Measurements from ENCODE around the gene MAOA.
"Not testable (repeated sequence)": the region's sequence is repeated elsewhere in the genome, so short reads cannot be mapped to it uniquely, and the experiment has no call there.

The MAOA gene

DNA sequence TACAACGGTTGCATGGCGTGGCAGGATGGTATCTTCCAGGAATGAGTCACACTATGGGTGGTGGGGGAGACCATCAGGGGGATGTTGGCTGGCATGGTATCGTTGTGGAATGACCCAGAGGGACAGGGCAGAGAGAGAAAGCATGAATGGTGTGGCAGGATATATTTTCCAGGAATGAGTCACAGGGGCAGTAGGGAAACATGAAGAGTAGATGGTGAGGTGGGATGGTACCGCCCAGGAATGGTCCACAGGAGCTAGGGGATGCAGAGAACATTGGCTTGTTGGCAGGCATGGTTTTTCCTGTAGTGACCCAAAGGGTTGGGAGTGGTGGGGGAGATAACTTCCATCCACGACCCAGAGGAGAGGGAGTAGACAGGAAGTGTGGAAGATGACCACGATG, 62.4 kb downstream of the MAOA start:
- Histone ChIP-seq H3K4me2 (no peak overlapping the region), H3K4me3 (IDR thresholded peaks at IDR 0.05; ENCODE audit: insufficient read depth, low read depth, low read length) (no peak overlapping the region), H3K27me3 (ENCODE audit: insufficient read depth, low read depth) (no peaks in the 10 kb centered on the region), H3K27ac (no peak overlapping the region), H3K4me1 (ENCODE audit: low read depth, poor library complexity, severe bottlenecking) (no peaks in the 10 kb centered on the region), H3K79me2 (ENCODE audit: insufficient read depth, low read depth) (no peaks in the 10 kb centered on the region), H3K36me3 (ENCODE audit: insufficient read depth) (no peaks in the 10 kb centered on the region), H4K20me1 (ENCODE audit: insufficient read depth) (no peaks in the 10 kb centered on the region), H3K9ac (no peak overlapping the region), H2AFZ (ENCODE audit: low read depth) (no peak overlapping the region)
- TF ChIP-seq, protein P1, sequence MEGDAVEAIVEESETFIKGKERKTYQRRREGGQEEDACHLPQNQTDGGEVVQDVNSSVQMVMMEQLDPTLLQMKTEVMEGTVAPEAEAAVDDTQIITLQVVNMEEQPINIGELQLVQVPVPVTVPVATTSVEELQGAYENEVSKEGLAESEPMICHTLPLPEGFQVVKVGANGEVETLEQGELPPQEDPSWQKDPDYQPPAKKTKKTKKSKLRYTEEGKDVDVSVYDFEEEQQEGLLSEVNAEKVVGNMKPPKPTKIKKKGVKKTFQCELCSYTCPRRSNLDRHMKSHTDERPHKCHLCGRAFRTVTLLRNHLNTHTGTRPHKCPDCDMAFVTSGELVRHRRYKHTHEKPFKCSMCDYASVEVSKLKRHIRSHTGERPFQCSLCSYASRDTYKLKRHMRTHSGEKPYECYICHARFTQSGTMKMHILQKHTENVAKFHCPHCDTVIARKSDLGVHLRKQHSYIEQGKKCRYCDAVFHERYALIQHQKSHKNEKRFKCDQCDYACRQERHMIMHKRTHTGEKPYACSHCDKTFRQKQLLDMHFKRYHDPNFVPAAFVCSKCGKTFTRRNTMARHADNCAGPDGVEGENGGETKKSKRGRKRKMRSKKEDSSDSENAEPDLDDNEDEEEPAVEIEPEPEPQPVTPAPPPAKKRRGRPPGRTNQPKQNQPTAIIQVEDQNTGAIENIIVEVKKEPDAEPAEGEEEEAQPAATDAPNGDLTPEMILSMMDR (conservative IDR thresholded peaks at IDR 0.05; ENCODE audit: low read depth, low read length): no peak

DNA sequence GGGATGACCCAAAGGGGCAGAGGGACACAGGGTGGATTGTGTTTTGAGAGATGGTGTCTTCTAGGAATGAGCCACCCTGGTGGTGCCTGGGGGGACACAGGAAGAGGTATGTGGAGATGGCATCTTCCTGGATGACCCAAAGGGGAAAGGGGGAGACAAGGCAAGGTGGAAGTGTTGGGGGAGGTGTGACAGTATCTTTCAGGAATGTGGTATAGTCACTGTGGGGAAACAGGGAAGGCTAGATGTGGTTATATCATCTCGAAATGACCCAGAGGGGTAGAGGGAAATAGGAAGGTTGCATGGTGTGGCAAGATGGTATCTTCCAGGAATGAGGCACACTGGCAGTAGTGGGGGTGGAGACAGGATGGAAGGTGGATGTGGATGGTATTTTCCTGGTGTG, 62.9 kb downstream of the MAOA start:
- no peak overlapping the region for H3K9ac ChIP-seq
- TF ChIP-seq, protein P1 (conservative IDR thresholded peaks at IDR 0.05; ENCODE audit: low read depth, low read length): no peak
- H4K20me1 ChIP-seq (ENCODE audit: insufficient read depth): no peaks in the 10 kb centered on the region
- H3K79me2 ChIP-seq (ENCODE audit: insufficient read depth, low read depth): no peaks in the 10 kb centered on the region
- H2AFZ ChIP-seq (ENCODE audit: low read depth): no peak overlapping the region
- H3K27ac ChIP-seq: no peak overlapping the region
- H3K4me1 ChIP-seq (ENCODE audit: low read depth, poor library complexity, severe bottlenecking): no peaks in the 10 kb centered on the region
- no peak overlapping the region for H3K4me2 ChIP-seq
- no peak overlapping the region for H3K4me3 ChIP-seq (IDR thresholded peaks at IDR 0.05; ENCODE audit: insufficient read depth, low read depth, low read length)
- no peaks in the 10 kb centered on the region for H3K36me3 ChIP-seq (ENCODE audit: insufficient read depth)
- H3K27me3 ChIP-seq (ENCODE audit: insufficient read depth, low read depth): no peaks in the 10 kb centered on the region

DNA sequence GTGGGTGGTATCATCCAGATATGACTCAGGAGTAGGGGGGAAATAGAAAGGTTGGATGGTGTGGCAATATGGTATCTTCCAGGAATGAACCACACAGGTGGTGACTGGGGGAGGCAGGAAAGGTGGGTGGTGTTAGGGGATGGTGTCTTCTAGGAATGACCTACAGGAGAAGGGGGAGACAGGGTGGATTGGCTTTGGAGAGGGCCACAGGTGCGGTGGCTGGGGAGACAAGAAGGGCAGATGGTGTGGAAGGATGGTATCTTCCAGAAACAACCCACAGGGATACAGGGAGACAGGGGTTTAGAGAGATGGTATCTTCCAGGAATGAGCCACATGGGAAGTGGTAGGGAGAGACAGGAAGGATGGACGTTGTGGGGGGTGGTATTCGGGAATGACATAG, 64.0 kb downstream of the MAOA start:
- Histone ChIP-seq H3K27me3 (ENCODE audit: insufficient read depth, low read depth) (no peaks in the 10 kb centered on the region), H3K79me2 (ENCODE audit: insufficient read depth, low read depth) (no peaks in the 10 kb centered on the region), H3K36me3 (ENCODE audit: insufficient read depth) (no peaks in the 10 kb centered on the region), H3K9ac (no peak overlapping the region), H3K4me3 (IDR thresholded peaks at IDR 0.05; ENCODE audit: insufficient read depth, low read depth, low read length) (no peak overlapping the region), H3K4me2 (no peak overlapping the region), H3K27ac (no peak overlapping the region), H4K20me1 (ENCODE audit: insufficient read depth) (no peaks in the 10 kb centered on the region), H2AFZ (ENCODE audit: low read depth) (no peak overlapping the region), H3K4me1 (ENCODE audit: low read depth, poor library complexity, severe bottlenecking) (no peaks in the 10 kb centered on the region)
- TF ChIP-seq, protein P1 (conservative IDR thresholded peaks at IDR 0.05; ENCODE audit: low read depth, low read length): no peak

DNA sequence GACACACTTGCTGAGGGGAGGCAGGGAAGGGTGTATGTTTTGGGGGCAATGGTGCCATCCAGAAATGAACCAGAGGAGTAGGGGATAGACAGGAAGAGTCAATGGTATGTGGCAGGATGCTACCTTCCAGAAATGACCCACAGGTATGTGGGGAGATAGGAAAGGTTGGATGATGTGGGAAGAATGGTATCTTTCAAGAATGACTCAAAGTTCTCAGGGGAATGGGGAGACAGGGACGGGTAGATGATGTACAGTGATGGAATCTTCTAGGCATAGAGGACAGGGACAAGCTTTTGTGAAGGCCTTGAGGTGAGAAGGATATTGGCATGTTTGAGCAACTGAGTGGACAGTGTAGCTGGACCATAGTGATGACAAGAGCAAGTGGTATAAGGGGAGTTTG, 64.9 kb downstream of the MAOA start:
- Histone ChIP-seq H4K20me1 (ENCODE audit: insufficient read depth) (no peaks in the 10 kb centered on the region), H3K79me2 (ENCODE audit: insufficient read depth, low read depth) (no peaks in the 10 kb centered on the region), H3K27me3 (ENCODE audit: insufficient read depth, low read depth) (no peaks in the 10 kb centered on the region), H3K27ac (no peak overlapping the region), H3K9ac (no peak overlapping the region), H2AFZ (ENCODE audit: low read depth) (no peak overlapping the region), H3K4me2 (no peak overlapping the region), H3K36me3 (ENCODE audit: insufficient read depth) (no peaks in the 10 kb centered on the region), H3K4me3 (IDR thresholded peaks at IDR 0.05; ENCODE audit: insufficient read depth, low read depth, low read length) (no peak overlapping the region), H3K4me1 (ENCODE audit: low read depth, poor library complexity, severe bottlenecking) (no peaks in the 10 kb centered on the region)
- TF ChIP-seq, protein P1 (conservative IDR thresholded peaks at IDR 0.05; ENCODE audit: low read depth, low read length): no peak

DNA sequence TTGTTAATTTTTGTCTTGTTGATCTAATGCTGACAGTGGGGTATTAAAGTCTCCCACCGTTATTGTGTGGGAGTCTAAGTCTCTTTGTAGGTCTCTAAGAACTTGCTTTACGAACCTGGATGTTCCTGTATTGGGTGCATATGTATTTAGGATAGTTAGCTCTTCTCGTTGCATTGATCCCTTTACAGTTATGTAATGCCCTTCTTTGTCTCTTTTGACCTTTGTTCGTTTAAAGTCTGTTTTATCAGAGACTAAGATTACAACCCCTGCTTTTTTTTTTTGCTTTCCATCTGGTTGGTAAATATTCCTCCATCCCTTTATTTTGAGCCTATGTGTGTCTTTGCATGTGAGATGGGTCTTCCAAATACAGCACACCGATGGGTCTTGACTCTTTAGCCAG, 69.1 kb downstream of the MAOA start:
- not testable (repeated sequence) for H3K4me3 ChIP-seq (IDR thresholded peaks at IDR 0.05; ENCODE audit: insufficient read depth, low read depth, low read length); H3K79me2 ChIP-seq (ENCODE audit: insufficient read depth, low read depth); H3K4me1 ChIP-seq (ENCODE audit: low read depth, poor library complexity, severe bottlenecking); H3K36me3 ChIP-seq (ENCODE audit: insufficient read depth); H2AFZ ChIP-seq (ENCODE audit: low read depth); H3K27me3 ChIP-seq (ENCODE audit: insufficient read depth, low read depth); H3K27ac ChIP-seq; H4K20me1 ChIP-seq (ENCODE audit: insufficient read depth); H3K4me2 ChIP-seq; H3K9ac ChIP-seq

DNA sequence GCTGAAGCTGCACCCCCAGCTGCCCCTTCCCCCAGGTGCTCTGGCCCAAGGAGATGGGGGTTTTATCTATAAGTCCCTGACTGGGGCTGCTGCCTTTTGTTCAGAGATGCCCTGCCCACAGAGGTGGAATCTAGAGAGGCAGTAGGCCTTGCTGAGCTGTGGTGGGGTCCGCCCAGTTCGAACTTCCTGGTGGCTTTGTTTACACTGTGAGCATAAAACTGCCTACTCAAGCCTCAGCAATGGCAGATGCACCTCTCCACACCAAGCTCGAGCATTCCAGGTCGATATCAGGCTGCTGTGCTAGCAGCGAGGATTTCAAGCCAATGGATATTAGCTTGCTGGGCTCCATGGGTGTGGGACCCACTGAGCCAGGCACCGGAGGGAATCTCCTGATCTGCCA, 71.2 kb downstream of the MAOA start:
- H3K4me1 ChIP-seq (ENCODE audit: low read depth, poor library complexity, severe bottlenecking); H3K79me2 ChIP-seq (ENCODE audit: insufficient read depth, low read depth); H3K27ac ChIP-seq; H3K4me3 ChIP-seq (IDR thresholded peaks at IDR 0.05; ENCODE audit: insufficient read depth, low read depth, low read length); H3K36me3 ChIP-seq (ENCODE audit: insufficient read depth); H4K20me1 ChIP-seq (ENCODE audit: insufficient read depth); H3K4me2 ChIP-seq; H3K9ac ChIP-seq; H2AFZ ChIP-seq (ENCODE audit: low read depth); H3K27me3 ChIP-seq (ENCODE audit: insufficient read depth, low read depth): not testable (repeated sequence)
